GM12801 (cell line): ENCODE data around the gene C9orf78.

Experiments used
- CTCF ChIP-seq: IDR thresholded peaks from one replicate; pipeline ENCODE4 v1.5.1; 2011; ENCODE audit warnings: control low read depth; ENCODE audit not compliant: insufficient read length; ENCODE audit errors: extremely low read depth

The C9orf78 gene

GRCh38 chr9:129869585-129870501 is 34.8 kb upstream of the C9orf78 start:
- no peak for TF ChIP-seq CTCF

GRCh38 chr9:129868872-129869486 is 33.9 kb upstream of the C9orf78 start:
- TF ChIP-seq CTCF = no peak

GRCh38 chr9:129868023-129868871 is 33.2 kb upstream of the C9orf78 start:
- TF ChIP-seq CTCF = no peak

- no peak for TF ChIP-seq CTCF
Measured at GRCh38 chr9:129867136-129868022, 32.3 kb upstream of the C9orf78 start.

GRCh38 chr9:129866394-129867135 is 31.5 kb upstream of the C9orf78 start:
- no peak for TF ChIP-seq CTCF

GRCh38 chr9:129865668-129866320 is 30.7 kb upstream of the C9orf78 start:
- no peak for TF ChIP-seq CTCF
